ENCODE measurements around the gene PTPRCAP. TPM values are rescaled to one million over a fixed set of nuclear protein-coding genes. Genes with fewer than 3 reads are reported as not detected.

PTPRCAP gene
- total and polyA plus RNA-seq, 9 of the 15 experiments (the other 6 are each of a cell fraction or from before 2014, with no cell fraction given), result 0.22 to 2.0 (median 1.1) TPM; not detected in 4

GRCh38 chr11:67420646-67421429 is 16.6 kb downstream of the PTPRCAP start (continued):
- TF ChIP-seq THAP12 (CRISPR knock-in tag; IDR thresholded peaks at IDR 0.05) (no peak), HBP1 (CRISPR knock-in tag; IDR thresholded peaks at IDR 0.05) (no peak), GATA2 (CRISPR knock-in tag; IDR thresholded peaks at IDR 0.05) (no peak), ETV6 (IDR thresholded peaks at IDR 0.05; ENCODE audit: borderline replicate concordance in 1 of 2, low read depth in 2 of 2, low read length in 1 of 2) (no peak), ETV6 (CRISPR knock-in tag; IDR thresholded peaks at IDR 0.05; ENCODE audit: borderline replicate concordance) (peak; percentile 27; the same call in 1 of the 2 replicates), DACH1 (IDR thresholded peaks at IDR 0.05; ENCODE audit: partially characterized antibody) (no peak), ZNF407 (IDR thresholded peaks at IDR 0.05; ENCODE audit: low read depth) (no peak), PCBP2 (IDR thresholded peaks at IDR 0.05; ENCODE audit: low read depth, low read length, poor library complexity, severe bottlenecking) (no peak), CEBPB (tag; IDR thresholded peaks at IDR 0.05) (no peak), IRF9 (tag; IDR thresholded peaks at IDR 0.05) (no peak), MNT (conservative IDR thresholded peaks at IDR 0.05) (0 out of 4 replicates have a peak, but pooled peaks of 1 of the 2 experiments have one; percentile 24)
